ENCODE data around the gene TAS2R42. TPM values are rescaled to one million over a fixed set of nuclear protein-coding genes. Genes with fewer than 3 reads are reported as not detected.

Gene TAS2R42
- total RNA-seq, 3 donors from 2014 or later: not detected

- TF ChIP-seq, protein P1, sequence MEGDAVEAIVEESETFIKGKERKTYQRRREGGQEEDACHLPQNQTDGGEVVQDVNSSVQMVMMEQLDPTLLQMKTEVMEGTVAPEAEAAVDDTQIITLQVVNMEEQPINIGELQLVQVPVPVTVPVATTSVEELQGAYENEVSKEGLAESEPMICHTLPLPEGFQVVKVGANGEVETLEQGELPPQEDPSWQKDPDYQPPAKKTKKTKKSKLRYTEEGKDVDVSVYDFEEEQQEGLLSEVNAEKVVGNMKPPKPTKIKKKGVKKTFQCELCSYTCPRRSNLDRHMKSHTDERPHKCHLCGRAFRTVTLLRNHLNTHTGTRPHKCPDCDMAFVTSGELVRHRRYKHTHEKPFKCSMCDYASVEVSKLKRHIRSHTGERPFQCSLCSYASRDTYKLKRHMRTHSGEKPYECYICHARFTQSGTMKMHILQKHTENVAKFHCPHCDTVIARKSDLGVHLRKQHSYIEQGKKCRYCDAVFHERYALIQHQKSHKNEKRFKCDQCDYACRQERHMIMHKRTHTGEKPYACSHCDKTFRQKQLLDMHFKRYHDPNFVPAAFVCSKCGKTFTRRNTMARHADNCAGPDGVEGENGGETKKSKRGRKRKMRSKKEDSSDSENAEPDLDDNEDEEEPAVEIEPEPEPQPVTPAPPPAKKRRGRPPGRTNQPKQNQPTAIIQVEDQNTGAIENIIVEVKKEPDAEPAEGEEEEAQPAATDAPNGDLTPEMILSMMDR (IDR thresholded peaks at IDR 0.05): no peak
- peaks cover 11% of the 10 kb centered on the region for H3K9me3 ChIP-seq
- H3K4me1 ChIP-seq (ENCODE audit: low read depth): no peaks in the 10 kb centered on the region
- intact Hi-C loops (cut with DNase I, micrococcal nuclease): no loop called here
- H3K36me3 ChIP-seq (ENCODE audit: low read depth): no peaks in the 10 kb centered on the region
- DNase-seq: no peak
- no peak for ATAC-seq
- H3K4me3 ChIP-seq: no peak overlapping the region
Measured at GRCh38 chr12:11144297-11144696, 42.4 kb downstream of the TAS2R42 start.

DNA sequence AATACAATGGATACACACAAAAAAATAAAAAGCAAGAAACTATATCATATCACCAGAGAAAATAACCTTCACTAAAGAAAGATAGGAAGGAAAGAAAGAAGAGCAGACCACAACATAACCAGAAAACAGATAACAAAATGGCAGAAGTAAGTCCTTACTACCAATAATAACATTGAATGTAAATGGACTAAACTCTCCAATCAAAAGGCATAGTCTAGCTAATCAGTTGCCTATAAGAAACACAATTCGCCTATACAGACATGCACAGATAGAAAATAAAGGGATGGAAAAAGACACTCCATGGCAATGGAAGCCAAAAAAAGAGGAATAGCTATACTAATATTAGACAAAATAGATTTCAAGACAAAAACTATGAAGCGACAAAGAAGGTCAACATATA lies 43.4 kb downstream of the TAS2R42 start:
- TF ChIP-seq, protein P1 (IDR thresholded peaks at IDR 0.05): no peak
- DNase-seq: no peak
- Histone ChIP-seq H3K4me3 (no peak overlapping the region), H3K36me3 (ENCODE audit: low read depth) (no peaks in the 10 kb centered on the region), H3K4me1 (ENCODE audit: low read depth) (no peaks in the 10 kb centered on the region), H3K9me3 (peaks cover 11% of the 10 kb centered on the region)
- ATAC-seq: no peak
- intact Hi-C loops (cut with DNase I, micrococcal nuclease): no loop called here

DNA sequence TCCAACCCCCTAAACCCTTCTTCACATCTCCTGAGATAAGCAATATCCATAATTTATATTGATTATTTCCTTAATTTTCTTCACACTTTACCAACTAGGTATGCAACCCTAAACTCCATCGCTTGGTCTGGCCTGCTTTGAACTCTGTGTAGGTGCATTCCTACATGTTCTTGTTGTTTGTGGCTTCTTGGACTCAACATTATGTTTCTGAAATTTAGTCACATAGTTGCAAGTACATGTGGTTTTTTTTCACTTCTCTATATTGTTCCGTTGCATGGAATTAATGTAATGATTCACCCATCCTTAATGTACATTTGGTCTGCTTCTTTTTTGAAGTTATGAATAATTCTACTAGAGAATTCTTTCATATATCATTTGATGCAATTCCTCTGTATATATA lies 50.7 kb downstream of the TAS2R42 start:
- Histone ChIP-seq H3K4me3 (no peak overlapping the region), H3K9me3 (no peaks in the 10 kb centered on the region), H3K36me3 (ENCODE audit: low read depth) (no peaks in the 10 kb centered on the region), H3K4me1 (ENCODE audit: low read depth) (no peaks in the 10 kb centered on the region)
- no peak for DNase-seq
- no peak for ATAC-seq
- TF ChIP-seq, protein P1 (IDR thresholded peaks at IDR 0.05): no peak
- intact Hi-C loops (cut with DNase I, micrococcal nuclease): no loop called here

Other genes starting within 250 kb of the TAS2R42 start
- gene TAS2R14, start 247.7 kb downstream of the TAS2R42 start, total RNA-seq: 1 to 10 TPM; 1.7 to 5.4 (median 2.6) TPM
- gene TAS2R50, start 200.0 kb downstream of the TAS2R42 start, total RNA-seq: 1 to 10 TPM in 2 of 3 donors, under 1 TPM in 1; 0.92 to 3.7 (median 1.5) TPM
- gene TAS2R20, start 188.6 kb downstream of the TAS2R42 start, total RNA-seq: 1 to 10 TPM; 1.6 to 3.9 (median 1.7) TPM
- 1 to 10 TPM; 2.1 to 6.8 (median 2.3) TPM for gene TAS2R19, start 164.3 kb downstream of the TAS2R42 start, total RNA-seq
- 1 to 10 TPM; 2.6 to 8.1 (median 3.5) TPM for gene TAS2R31, start 155.5 kb downstream of the TAS2R42 start, total RNA-seq
- 1 to 10 TPM in 1 of 3 donors, under 1 TPM in 2; 0.87 to 4.2 (median 0.98) TPM for gene TAS2R46, start 124.6 kb downstream of the TAS2R42 start, total RNA-seq
- 1 to 10 TPM in 1 of 3 donors, under 1 TPM in 1, not detected in 1; 0.51 to 1.3 TPM for gene TAS2R43, start 94.6 kb downstream of the TAS2R42 start, total RNA-seq
- gene TAS2R30, start 52.3 kb downstream of the TAS2R42 start, total RNA-seq: 1 to 10 TPM; 3.0 to 5.9 (median 3.5) TPM
- gene SMIM10L1, start 15.7 kb downstream of the TAS2R42 start, total RNA-seq: 10 to 100 TPM in 1 of 3 donors, 1 to 10 TPM in 2; 7.9 to 12.5 (median 9.5) TPM
- gene PRB3, start 82.8 kb upstream of the TAS2R42 start, total RNA-seq: not detected
- not detected for gene PRB4, start 123.5 kb upstream of the TAS2R42 start, total RNA-seq
- not detected for gene PRB2, start 208.6 kb upstream of the TAS2R42 start, total RNA-seq

All from mucosa of descending colon (tissue), 3 donors.